ENCODE data around the gene ZNF142.

DNA sequence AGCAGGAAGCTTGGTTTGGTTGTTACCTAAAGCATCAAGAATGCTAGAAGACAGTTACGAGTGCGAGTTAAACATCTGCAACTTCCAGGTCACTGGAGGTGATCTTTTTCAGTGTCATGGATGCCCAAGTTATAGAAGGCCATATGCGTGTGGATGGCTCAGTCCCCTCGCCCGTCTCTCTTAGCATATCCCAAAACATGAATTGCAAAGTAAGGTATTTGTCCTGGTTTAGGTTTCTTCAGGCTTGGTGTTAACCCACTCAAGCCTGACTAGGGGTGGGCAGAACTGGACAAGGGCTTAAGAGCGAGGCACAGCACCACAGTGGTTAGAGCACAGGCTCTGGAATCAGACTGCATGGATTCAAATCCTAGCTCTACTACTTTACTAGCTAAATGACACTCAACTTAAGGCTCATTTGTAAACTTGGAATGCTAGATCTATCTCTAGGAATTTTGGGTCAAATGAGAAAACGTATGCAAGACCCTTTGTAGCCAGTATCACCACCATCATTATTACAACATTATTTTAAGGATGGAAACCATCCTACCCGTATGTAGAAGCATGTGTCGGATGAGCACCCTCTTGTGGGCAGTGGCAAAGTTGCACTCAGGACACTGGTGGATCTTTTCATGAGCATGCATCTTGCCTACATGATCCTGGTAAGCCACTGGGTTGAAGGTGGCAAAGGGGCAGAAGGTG is 11.2 kb downstream of the ZNF142 start:
- TF ChIP-seq, protein P1, sequence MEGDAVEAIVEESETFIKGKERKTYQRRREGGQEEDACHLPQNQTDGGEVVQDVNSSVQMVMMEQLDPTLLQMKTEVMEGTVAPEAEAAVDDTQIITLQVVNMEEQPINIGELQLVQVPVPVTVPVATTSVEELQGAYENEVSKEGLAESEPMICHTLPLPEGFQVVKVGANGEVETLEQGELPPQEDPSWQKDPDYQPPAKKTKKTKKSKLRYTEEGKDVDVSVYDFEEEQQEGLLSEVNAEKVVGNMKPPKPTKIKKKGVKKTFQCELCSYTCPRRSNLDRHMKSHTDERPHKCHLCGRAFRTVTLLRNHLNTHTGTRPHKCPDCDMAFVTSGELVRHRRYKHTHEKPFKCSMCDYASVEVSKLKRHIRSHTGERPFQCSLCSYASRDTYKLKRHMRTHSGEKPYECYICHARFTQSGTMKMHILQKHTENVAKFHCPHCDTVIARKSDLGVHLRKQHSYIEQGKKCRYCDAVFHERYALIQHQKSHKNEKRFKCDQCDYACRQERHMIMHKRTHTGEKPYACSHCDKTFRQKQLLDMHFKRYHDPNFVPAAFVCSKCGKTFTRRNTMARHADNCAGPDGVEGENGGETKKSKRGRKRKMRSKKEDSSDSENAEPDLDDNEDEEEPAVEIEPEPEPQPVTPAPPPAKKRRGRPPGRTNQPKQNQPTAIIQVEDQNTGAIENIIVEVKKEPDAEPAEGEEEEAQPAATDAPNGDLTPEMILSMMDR (IDR thresholded peaks at IDR 0.05) = peak; percentile 71 to 83 (median 73)
- TF ChIP-seq POLR2A (IDR thresholded peaks at IDR 0.05) = no peak
